Subcutaneous adipose tissue (tissue), 4 donors: Measurements from ENCODE around the gene RPS25. TPM values are rescaled to one million over a fixed set of nuclear protein-coding genes. Genes with fewer than 3 reads are reported as not detected.

ENCODE experiments used
- total RNA-seq, 4 donors: library from RNA; depleted of rRNA; stranded (reverse); fragments of >200 nt; gene quantifications; one replicate each; pipeline ENCODE4 v1.1.0, GENCODE V29; 2016
- TF ChIP-seq, protein P1 (sequence below): fragments of 450-650 bp; IDR thresholded peaks from one replicate; pipeline ENCODE4 v1.5.1; 2016; ENCODE audit warnings: low read depth, mild to moderate bottlenecking, control low read depth, antibody characterized with exemption, moderate library complexity

RPS25 gene
- total RNA-seq, 4 donors from 2014 or later: 986 to 3,365 (median 1,501) TPM

DNA sequence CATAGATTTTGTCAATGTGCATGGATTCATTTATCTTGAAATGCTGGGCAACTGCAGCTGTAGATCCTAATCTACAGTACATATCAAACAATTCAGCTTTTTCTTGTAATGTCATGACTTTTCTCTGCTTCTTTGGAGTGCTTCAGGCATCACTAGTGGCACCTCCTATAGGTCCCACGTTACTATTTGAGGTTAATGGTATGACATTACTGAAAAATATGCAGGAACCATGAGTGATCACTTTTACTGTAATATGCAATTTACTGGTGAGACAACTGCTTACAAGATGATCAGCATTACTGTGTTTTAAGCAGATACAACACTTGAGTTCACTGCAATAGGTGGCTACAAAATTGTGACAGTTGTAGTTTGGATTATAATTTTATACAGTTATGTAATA, 17.2 kb downstream of the RPS25 start:
- TF ChIP-seq, protein P1, sequence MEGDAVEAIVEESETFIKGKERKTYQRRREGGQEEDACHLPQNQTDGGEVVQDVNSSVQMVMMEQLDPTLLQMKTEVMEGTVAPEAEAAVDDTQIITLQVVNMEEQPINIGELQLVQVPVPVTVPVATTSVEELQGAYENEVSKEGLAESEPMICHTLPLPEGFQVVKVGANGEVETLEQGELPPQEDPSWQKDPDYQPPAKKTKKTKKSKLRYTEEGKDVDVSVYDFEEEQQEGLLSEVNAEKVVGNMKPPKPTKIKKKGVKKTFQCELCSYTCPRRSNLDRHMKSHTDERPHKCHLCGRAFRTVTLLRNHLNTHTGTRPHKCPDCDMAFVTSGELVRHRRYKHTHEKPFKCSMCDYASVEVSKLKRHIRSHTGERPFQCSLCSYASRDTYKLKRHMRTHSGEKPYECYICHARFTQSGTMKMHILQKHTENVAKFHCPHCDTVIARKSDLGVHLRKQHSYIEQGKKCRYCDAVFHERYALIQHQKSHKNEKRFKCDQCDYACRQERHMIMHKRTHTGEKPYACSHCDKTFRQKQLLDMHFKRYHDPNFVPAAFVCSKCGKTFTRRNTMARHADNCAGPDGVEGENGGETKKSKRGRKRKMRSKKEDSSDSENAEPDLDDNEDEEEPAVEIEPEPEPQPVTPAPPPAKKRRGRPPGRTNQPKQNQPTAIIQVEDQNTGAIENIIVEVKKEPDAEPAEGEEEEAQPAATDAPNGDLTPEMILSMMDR: no peak

DNA sequence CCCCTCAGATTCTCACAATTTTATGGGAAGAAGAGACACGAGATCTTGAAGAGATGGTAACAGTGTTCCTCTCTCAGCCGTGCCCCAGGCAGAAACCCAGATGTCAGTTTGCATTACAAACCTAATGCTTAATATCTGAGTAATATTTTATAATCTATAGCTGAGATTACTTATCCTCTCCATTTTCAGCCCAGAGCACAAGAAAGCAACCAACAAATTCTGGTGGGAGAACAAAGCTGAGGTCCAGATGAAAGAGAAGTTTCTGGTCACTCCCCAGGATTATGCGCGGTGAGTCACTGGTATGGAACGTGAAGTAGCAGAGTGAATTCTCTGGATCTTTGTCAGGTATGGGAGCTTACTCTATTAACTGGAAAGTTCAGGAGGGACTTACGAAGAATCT, 19.3 kb downstream of the RPS25 start:
- TF ChIP-seq, protein P1: no peak

DNA sequence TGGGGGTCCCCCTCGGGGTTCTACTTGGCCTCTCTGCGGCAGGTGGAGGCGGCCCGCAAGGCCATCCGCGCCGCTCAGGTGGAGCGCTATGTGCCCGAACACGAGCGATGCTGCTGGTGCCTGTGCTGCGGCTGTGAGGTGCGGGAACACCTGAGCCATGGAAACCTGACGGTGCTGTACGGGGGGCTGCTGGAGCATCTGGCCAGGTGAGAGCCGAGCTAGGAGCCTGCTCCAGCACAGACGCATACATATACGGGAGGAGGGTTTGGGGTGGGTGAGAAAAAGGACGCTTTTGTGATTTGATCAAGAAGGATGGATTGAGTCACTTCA, 19.8 kb downstream of the RPS25 start:
- TF ChIP-seq, protein P1: no peak

DNA sequence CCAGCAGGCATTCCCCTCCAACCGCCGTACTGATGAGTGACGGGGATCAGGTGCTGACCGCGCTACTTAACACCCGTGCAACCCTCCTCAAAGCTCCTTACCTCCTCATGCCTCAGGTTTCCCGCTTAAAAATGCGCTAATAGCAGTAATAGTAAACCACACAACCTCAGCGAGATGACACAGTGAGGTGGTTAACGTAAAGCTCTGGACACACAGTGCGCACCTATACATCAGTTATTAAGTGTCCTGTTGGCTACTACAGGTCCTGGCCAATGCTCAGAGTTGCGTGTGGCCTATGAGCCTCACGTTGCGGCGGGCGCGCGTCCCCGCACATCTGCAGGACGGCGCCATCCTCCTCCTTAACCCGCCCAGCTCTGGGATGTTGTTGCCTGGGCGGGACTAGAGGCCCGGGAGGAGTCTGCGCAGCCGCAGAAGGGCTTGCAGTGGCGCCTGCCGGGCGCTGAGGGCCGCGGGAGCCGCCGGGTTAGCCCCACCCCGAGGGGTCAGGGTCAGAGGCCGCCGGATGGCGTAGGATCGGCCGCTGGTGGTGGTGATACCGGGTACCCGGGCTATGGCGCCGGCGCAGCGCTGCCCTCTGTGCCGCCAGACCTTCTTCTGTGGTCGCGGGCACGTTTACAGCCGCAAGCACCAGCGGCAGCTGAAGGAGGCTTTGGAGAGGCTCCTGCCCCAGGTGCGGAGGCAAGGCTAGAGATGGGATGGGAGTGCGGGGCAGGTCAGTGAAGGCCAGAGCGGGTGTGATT, 20.3 kb downstream of the RPS25 start, which contains the start of gene CENATAC:
Gene CENATAC, plus strand, starts transcription at position 512 of the 761 bp plus-strand sequence. Its CDS starts 60 bp downstream, at position 572.
- TF ChIP-seq, protein P1: no peak

DNA sequence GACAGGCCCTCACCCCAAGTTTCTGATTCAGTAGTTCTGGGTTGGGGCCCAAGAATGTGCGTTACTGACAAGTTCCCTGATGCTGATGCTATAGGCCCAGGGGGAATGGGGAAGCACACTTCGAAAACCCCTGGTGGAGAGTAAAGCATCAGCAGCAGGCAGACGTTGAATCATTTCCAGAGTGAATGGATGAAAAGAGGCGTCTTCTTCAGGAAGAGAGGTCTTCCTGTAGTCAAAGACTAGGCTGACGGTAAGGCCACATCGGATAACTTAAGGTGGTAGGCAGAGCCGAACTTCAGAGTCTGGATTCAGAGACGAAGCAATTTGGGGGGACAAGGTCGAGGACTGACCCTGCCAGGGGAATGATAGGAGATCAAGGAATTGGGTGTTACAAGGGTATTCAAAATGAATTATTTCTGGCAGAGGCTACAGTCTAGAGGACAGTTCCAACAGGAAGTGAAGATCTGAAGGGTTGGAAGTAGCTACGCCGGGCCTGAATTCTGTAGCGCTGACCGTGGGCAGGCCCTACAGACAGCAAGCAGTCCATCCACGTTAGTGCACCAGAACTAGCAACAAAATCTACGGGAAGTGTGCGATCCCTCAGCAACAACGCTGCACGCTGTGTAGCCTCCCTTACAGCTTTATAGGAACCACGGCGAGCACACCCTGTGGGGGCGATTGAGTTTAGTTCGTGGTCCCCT, 21.1 kb downstream of the RPS25 start:
- TF ChIP-seq, protein P1: no peak

DNA sequence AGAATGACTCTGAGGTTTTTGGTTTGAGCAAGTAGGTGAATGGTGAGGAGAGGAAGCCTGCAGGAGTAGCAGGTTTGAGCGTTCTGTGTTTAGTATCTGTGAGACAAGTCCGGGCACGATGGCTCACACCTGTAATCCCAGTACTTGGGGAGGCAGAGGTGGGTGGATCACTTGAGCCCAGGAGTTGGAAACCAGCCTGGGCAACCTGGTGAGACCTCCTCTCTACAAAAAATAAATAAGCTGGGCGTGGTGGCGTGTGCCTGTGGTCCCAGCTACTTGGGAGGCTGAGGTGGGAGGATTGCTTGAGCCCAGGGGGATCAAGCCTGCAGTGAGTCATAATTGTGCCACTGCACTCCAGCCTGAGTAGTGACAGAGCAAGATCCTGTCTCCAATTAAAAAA, 29.9 kb downstream of the RPS25 start:
- TF ChIP-seq, protein P1: no peak

DNA sequence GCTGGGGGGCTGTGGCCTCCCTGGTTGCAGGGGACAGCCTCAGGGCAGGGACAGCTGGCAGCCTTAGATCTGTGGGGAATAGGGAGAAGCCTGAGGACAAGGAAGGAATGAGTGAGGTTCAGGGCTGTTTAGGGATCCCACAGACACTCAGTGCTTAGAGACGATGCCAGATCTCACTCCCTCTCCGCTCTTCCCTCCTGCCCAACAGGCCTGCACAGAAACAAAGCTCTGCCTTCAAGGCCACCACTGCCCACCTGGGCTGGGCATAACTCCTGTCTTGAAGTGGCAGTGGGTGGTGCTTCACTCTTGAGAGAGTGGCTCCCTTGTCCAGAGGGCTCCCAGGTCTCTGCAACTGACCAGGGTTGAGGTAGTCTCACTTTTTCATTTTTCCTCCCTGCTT, 33.3 kb downstream of the RPS25 start:
- TF ChIP-seq, protein P1: no peak
